Measurements from ENCODE around the gene ITGB3BP. TPM values are rescaled to one million over a fixed set of nuclear protein-coding genes. Genes with fewer than 3 reads are reported as not detected.
A peak's percentile ranks its signal among the peaks of the same experiment; 100 is the strongest.

ITGB3BP gene
- total RNA-seq, 2 experiments from 2014 or later, result 8.3 to 9.3 TPM

- H3K4me1 ChIP-seq (ENCODE audit: insufficient read depth, low read length), result no peaks in the 10 kb centered on the region
- no peaks in the 10 kb centered on the region for H3K27me3 Mint-ChIP-seq
- no peak for TF ChIP-seq CTCF (IDR thresholded peaks at IDR 0.05)
- H3K9me3 Mint-ChIP-seq, result no peaks in the 10 kb centered on the region
- no peak overlapping the region for H3K27ac Mint-ChIP-seq
- no peak for ATAC-seq (ENCODE audit: poor library complexity)
- DNase-seq, result no peak
- H3K4me3 ChIP-seq (ENCODE audit: low read length), result no peak overlapping the region
- H3K27ac ChIP-seq (ENCODE audit: low read depth in 1 of 2, low read length in 2 of 2), result no peak overlapping the region
- POLR2A ChIA-PET, result no interaction called here
- H3K36me3 ChIP-seq (ENCODE audit: insufficient read depth, low read length), result no peaks in the 10 kb centered on the region
- H3K36me3 Mint-ChIP-seq (ENCODE audit: low read depth), result peaks cover 32% of the 10 kb centered on the region
- no peaks in the 10 kb centered on the region for H3K9me3 ChIP-seq (ENCODE audit: control insufficient read depth in 1 of 2, insufficient read depth in 1 of 2, low read length in 2 of 2)
- no peaks in the 10 kb centered on the region for H3K27me3 ChIP-seq (ENCODE audit: control insufficient read depth in 1 of 2, insufficient read depth in 2 of 2, low read length in 2 of 2)
- CTCF ChIA-PET, result no interaction called here
- H3K4me1 Mint-ChIP-seq (ENCODE audit: low read depth), result no peaks in the 10 kb centered on the region
- intact Hi-C loops (cut with DNase I, micrococcal nuclease), result no loop called here
- H3K4me3 Mint-ChIP-seq, result no peak overlapping the region
Measured at GRCh38 chr1:63533931-63534330, 10.9 kb upstream of the ITGB3BP start.

GRCh38 chr1:63532727-63533126 is 9.7 kb upstream of the ITGB3BP start:
- no peaks in the 10 kb centered on the region for H3K36me3 ChIP-seq (ENCODE audit: insufficient read depth, low read length)
- H3K4me3 ChIP-seq (ENCODE audit: low read length), result no peak overlapping the region
- ChIA-PET POLR2A (no interaction called here), CTCF (no interaction called here)
- H3K27ac ChIP-seq (ENCODE audit: low read depth in 1 of 2, low read length in 2 of 2), result no peak overlapping the region
- H3K27me3 ChIP-seq (ENCODE audit: control insufficient read depth in 1 of 2, insufficient read depth in 2 of 2, low read length in 2 of 2), result no peaks in the 10 kb centered on the region
- H3K9me3 Mint-ChIP-seq, result no peaks in the 10 kb centered on the region
- ATAC-seq (ENCODE audit: poor library complexity) (no peak), DNase-seq (no peak)
- peaks cover 37% of the 10 kb centered on the region for H3K36me3 Mint-ChIP-seq (ENCODE audit: low read depth)
- intact Hi-C loops (cut with DNase I, micrococcal nuclease), result no loop called here
- TF ChIP-seq CTCF (IDR thresholded peaks at IDR 0.05), result no peak
- no peaks in the 10 kb centered on the region for H3K4me1 Mint-ChIP-seq (ENCODE audit: low read depth)
- H3K4me1 ChIP-seq (ENCODE audit: insufficient read depth, low read length), result no peaks in the 10 kb centered on the region
- no peaks in the 10 kb centered on the region for H3K9me3 ChIP-seq (ENCODE audit: control insufficient read depth in 1 of 2, insufficient read depth in 1 of 2, low read length in 2 of 2)
- H3K27me3 Mint-ChIP-seq, result no peaks in the 10 kb centered on the region
- H3K27ac Mint-ChIP-seq, result no peak overlapping the region
- no peak overlapping the region for H3K4me3 Mint-ChIP-seq

GRCh38 chr1:63524201-63524600 is 1.2 kb upstream of the ITGB3BP start:
- ChIA-PET CTCF (no interaction called here), POLR2A (interaction anchor here (1.5 kb wide), 1 partner anchor 127 kb away, joined by 4 read pairs; no protein-coding TSS in a partner anchor)
- no peak for TF ChIP-seq CTCF (IDR thresholded peaks at IDR 0.05)
- H3K9me3 Mint-ChIP-seq, result no peaks in the 10 kb centered on the region
- Histone ChIP-seq H3K27me3 (ENCODE audit: control insufficient read depth in 1 of 2, insufficient read depth in 2 of 2, low read length in 2 of 2) (no peaks in the 10 kb centered on the region), H3K9me3 (ENCODE audit: control insufficient read depth in 1 of 2, insufficient read depth in 1 of 2, low read length in 2 of 2) (no peaks in the 10 kb centered on the region), H3K4me3 (ENCODE audit: low read length) (peak overlapping the region; percentile 79), H3K4me1 (ENCODE audit: insufficient read depth, low read length) (peaks cover 13% of the 10 kb centered on the region), H3K27ac (ENCODE audit: low read depth in 1 of 2, low read length in 2 of 2) (peak overlapping the region in 1 of 2 donors; percentile 86), H3K36me3 (ENCODE audit: insufficient read depth, low read length) (no peaks in the 10 kb centered on the region)
- peak overlapping the region; percentile 95 for H3K27ac Mint-ChIP-seq
- peak overlapping the region; percentile 91 for H3K4me3 Mint-ChIP-seq
- DNase-seq (no peak), ATAC-seq (ENCODE audit: poor library complexity) (no peak)
- H3K4me1 Mint-ChIP-seq (ENCODE audit: low read depth), result peaks cover 47% of the 10 kb centered on the region
- intact Hi-C loops (cut with DNase I, micrococcal nuclease), result loop anchor here in 1 of 2 experiments (2.0 to 10.0 kb wide), 3 partner anchors 71 to 1089 kb away; partner anchors contain the start of gene USP1
- no peaks in the 10 kb centered on the region for H3K27me3 Mint-ChIP-seq
- H3K36me3 Mint-ChIP-seq (ENCODE audit: low read depth), result peaks cover 36% of the 10 kb centered on the region
